K562 (cell line): ENCODE measurements around the gene SYMPK. TPM values are rescaled to one million over a fixed set of nuclear protein-coding genes. Genes with fewer than 3 reads are reported as not detected.

Experiments used
- ATF7 ChIP-seq: fragments of 450-650 bp; IDR thresholded peaks from 2 replicates; pipeline ENCODE4 v1.7.1; 2014; ENCODE audit warnings: mild to moderate bottlenecking, moderate library complexity
- CHD1 ChIP-seq: fragments of 200-600 bp; sonication (generic); IDR thresholded peaks from one replicate; pipeline ENCODE4 v1.6.1; 2012; ENCODE audit warnings: mild to moderate bottlenecking, moderate library complexity, low read length, inconsistent platforms
- DACH1 ChIP-seq: fragments of 450-650 bp; IDR thresholded peaks from 2 replicates; pipeline ENCODE4 v1.6.1; 2018; ENCODE audit not compliant: partially characterized antibody
- KAT8 ChIP-seq: fragments of 450-650 bp; IDR thresholded peaks from 2 replicates; pipeline ENCODE4 v1.6.1; 2016; ENCODE audit warnings: low read depth, mild to moderate bottlenecking
- PHF8 ChIP-seq: fragments of 200-600 bp; sonication (generic); IDR thresholded peaks from 2 replicates; pipeline ENCODE4 v1.6.1; 2012; ENCODE audit warnings: mixed run types, mild to moderate bottlenecking, inconsistent platforms, low read length, moderate library complexity, borderline replicate concordance
- SMARCB1 ChIP-seq: IDR thresholded peaks from 2 replicates; pipeline ENCODE4 v1.6.1; 2011; ENCODE audit warnings: improper control_type of control experiment, low read depth; ENCODE audit not compliant: insufficient read length
- WHSC1 ChIP-seq: IDR thresholded peaks from one replicate; pipeline ENCODE4 v1.6.1; 2012; ENCODE audit warnings: low read length, control low read depth, inconsistent platforms
- ZNF316 ChIP-seq: fragments of 450-650 bp; IDR thresholded peaks from 2 replicates; pipeline ENCODE4 v1.6.1; 2016
- polyA plus RNA-seq, 8 experiments: library from polyadenylated mRNA; depleted of rRNA in 4 of 8; stranded (reverse) in 5 of 8; unstranded in 3 of 8; fragments of >200 nt; fragmentation: Nextera tagmentation in 2 of 8; fragmentation: Illumina TruSeq in 1 of 8; extraction: Ambion mirVana in 2 of 8; extraction: Trizol in 1 of 8; gene quantifications; 2 replicates each; pipeline versions ENCODE4 v1.2.1 to v1.2.3, GENCODE V29; 2011 to 2014; ENCODE audit warnings: inconsistent platforms in 1 of 8, missing spikeins in 1 of 8
- total RNA-seq, 7 experiments: library from RNA; depleted of rRNA in 6 of 7; stranded (reverse); fragments of >200 nt in 6 of 7; fragmentation: Illumina TruSeq in 2 of 7; extraction: Trizol in 2 of 7; gene quantifications; 2 replicates each; pipeline versions ENCODE4 v1.2.1 to v1.2.3, GENCODE V29; 2011 to 2021; ENCODE audit warnings: low replicate concordance in 1 of 7
- TF ChIP-seq, protein P1 (sequence below): IDR thresholded peaks from 3 replicates; pipeline ENCODE4 v1.6.1; 2011; ENCODE audit warnings: borderline replicate concordance, mild to moderate bottlenecking, moderate library complexity; ENCODE audit not compliant: insufficient read length; ENCODE audit errors: extremely low read depth
- TF ChIP-seq, protein P2 (sequence below): sonication (generic); formaldehyde crosslinking; IDR thresholded peaks from 2 replicates; pipeline ENCODE4 v1.8.1; 2023; ENCODE audit warnings: mild to moderate bottlenecking, missing genetic modification reagents
- TF ChIP-seq, protein P3 (sequence below): fragments of 250-450 bp; sonication (Bioruptor Pico); IDR thresholded peaks from 2 replicates; pipeline ENCODE4 v1.4.0; 2020; ENCODE audit warnings: mild to moderate bottlenecking, moderate library complexity
- TF ChIP-seq, protein P4 (sequence below): fragments of 200-800 bp; sonication (Bioruptor generic); IDR thresholded peaks from 2 replicates; pipeline ENCODE4 v1.6.1; 2017; ENCODE audit warnings: missing genetic modification characterization, missing compliant biosample characterization
- TF ChIP-seq, protein P5 (sequence below), 2 experiments: IDR thresholded peaks; 2 replicates each; pipeline ENCODE4 v1.6.1; 2012; ENCODE audit warnings: improper control_type of control experiment in 2 of 2, low read depth in 2 of 2, low read length in 2 of 2, borderline replicate concordance in 1 of 2

The SYMPK gene
- total and polyA plus RNA-seq, 9 of the 15 experiments (the other 6 are each of a cell fraction or from before 2014, with no cell fraction given), result 0.73 to 95.5 (median 58.4) TPM

DNA sequence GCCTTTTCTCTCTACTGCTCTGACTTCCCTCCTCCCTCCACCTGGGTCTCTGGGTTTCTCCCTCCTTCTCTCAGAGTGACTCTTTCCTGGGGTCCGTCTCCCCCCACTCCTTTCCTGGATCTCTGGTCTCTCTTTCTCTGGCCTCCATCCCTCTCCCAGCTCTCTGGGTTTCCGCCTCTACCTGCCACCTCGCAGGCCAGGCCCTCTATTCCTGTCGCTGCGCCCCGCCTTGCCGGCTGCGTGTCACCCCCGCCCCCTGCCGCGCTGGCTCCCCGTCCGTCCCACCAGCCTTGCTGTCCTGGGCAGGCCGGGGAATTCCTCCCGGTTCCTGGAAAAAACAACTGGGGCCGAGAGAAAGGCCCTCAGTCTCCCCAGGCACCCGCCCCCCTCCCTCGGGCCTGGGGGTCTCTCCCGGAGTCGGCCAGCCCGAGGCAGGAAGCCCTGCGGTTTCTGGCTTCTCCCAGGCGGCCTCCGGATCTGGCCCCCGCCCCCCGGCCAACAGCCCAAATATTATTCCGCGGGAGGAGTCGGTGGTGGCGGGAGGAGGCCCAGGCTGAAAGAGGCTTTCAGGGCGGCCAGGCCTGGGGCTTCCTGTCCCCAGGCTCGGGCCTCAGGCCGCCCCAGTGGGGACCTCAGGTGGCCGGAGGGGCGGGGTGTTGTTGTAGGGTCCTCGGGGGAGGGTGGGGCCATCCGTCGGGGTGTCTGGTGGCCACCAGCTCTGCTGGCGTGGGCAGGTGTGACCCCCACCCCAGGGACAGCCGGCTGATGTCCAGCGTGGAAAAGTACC is 13.7 kb upstream of the SYMPK start (continued):
- peak; percentile 53; the same call in 1 of the 2 replicates for TF ChIP-seq PHF8
- no peak for TF ChIP-seq KAT8
- peak; percentile 46; the same call in 1 of the 2 replicates for TF ChIP-seq ATF7
- TF ChIP-seq, protein P1, sequence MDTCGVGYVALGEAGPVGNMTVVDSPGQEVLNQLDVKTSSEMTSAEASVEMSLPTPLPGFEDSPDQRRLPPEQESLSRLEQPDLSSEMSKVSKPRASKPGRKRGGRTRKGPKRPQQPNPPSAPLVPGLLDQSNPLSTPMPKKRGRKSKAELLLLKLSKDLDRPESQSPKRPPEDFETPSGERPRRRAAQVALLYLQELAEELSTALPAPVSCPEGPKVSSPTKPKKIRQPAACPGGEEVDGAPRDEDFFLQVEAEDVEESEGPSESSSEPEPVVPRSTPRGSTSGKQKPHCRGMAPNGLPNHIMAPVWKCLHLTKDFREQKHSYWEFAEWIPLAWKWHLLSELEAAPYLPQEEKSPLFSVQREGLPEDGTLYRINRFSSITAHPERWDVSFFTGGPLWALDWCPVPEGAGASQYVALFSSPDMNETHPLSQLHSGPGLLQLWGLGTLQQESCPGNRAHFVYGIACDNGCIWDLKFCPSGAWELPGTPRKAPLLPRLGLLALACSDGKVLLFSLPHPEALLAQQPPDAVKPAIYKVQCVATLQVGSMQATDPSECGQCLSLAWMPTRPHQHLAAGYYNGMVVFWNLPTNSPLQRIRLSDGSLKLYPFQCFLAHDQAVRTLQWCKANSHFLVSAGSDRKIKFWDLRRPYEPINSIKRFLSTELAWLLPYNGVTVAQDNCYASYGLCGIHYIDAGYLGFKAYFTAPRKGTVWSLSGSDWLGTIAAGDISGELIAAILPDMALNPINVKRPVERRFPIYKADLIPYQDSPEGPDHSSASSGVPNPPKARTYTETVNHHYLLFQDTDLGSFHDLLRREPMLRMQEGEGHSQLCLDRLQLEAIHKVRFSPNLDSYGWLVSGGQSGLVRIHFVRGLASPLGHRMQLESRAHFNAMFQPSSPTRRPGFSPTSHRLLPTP, result no peak
- TF ChIP-seq, protein P2, sequence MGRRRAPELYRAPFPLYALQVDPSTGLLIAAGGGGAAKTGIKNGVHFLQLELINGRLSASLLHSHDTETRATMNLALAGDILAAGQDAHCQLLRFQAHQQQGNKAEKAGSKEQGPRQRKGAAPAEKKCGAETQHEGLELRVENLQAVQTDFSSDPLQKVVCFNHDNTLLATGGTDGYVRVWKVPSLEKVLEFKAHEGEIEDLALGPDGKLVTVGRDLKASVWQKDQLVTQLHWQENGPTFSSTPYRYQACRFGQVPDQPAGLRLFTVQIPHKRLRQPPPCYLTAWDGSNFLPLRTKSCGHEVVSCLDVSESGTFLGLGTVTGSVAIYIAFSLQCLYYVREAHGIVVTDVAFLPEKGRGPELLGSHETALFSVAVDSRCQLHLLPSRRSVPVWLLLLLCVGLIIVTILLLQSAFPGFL (CRISPR knock-in tag), result no peak
- TF ChIP-seq, protein P3, sequence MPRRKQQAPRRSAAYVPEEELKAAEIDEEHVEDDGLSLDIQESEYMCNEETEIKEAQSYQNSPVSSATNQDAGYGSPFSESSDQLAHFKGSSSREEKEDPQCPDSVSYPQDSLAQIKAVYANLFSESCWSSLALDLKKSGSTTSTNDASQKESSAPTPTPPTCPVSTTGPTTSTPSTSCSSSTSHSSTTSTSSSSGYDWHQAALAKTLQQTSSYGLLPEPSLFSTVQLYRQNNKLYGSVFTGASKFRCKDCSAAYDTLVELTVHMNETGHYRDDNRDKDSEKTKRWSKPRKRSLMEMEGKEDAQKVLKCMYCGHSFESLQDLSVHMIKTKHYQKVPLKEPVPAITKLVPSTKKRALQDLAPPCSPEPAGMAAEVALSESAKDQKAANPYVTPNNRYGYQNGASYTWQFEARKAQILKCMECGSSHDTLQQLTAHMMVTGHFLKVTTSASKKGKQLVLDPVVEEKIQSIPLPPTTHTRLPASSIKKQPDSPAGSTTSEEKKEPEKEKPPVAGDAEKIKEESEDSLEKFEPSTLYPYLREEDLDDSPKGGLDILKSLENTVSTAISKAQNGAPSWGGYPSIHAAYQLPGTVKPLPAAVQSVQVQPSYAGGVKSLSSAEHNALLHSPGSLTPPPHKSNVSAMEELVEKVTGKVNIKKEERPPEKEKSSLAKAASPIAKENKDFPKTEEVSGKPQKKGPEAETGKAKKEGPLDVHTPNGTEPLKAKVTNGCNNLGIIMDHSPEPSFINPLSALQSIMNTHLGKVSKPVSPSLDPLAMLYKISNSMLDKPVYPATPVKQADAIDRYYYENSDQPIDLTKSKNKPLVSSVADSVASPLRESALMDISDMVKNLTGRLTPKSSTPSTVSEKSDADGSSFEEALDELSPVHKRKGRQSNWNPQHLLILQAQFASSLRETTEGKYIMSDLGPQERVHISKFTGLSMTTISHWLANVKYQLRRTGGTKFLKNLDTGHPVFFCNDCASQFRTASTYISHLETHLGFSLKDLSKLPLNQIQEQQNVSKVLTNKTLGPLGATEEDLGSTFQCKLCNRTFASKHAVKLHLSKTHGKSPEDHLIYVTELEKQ, result no peak
- TF ChIP-seq, protein P4, sequence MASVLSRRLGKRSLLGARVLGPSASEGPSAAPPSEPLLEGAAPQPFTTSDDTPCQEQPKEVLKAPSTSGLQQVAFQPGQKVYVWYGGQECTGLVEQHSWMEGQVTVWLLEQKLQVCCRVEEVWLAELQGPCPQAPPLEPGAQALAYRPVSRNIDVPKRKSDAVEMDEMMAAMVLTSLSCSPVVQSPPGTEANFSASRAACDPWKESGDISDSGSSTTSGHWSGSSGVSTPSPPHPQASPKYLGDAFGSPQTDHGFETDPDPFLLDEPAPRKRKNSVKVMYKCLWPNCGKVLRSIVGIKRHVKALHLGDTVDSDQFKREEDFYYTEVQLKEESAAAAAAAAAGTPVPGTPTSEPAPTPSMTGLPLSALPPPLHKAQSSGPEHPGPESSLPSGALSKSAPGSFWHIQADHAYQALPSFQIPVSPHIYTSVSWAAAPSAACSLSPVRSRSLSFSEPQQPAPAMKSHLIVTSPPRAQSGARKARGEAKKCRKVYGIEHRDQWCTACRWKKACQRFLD, result no peak
- no peak for TF ChIP-seq SMARCB1
- TF ChIP-seq, protein P5, sequence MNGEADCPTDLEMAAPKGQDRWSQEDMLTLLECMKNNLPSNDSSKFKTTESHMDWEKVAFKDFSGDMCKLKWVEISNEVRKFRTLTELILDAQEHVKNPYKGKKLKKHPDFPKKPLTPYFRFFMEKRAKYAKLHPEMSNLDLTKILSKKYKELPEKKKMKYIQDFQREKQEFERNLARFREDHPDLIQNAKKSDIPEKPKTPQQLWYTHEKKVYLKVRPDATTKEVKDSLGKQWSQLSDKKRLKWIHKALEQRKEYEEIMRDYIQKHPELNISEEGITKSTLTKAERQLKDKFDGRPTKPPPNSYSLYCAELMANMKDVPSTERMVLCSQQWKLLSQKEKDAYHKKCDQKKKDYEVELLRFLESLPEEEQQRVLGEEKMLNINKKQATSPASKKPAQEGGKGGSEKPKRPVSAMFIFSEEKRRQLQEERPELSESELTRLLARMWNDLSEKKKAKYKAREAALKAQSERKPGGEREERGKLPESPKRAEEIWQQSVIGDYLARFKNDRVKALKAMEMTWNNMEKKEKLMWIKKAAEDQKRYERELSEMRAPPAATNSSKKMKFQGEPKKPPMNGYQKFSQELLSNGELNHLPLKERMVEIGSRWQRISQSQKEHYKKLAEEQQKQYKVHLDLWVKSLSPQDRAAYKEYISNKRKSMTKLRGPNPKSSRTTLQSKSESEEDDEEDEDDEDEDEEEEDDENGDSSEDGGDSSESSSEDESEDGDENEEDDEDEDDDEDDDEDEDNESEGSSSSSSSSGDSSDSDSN (IDR thresholded peaks at IDR 0.05; ENCODE audit: borderline replicate concordance in 1 of 2, low read depth in 2 of 2, low read length in 2 of 2), result peak; percentile 69 to 75; a peak in 2 of 4 replicates
- no peak for TF ChIP-seq CHD1
- no peak for TF ChIP-seq DACH1
- TF ChIP-seq WHSC1, result no peak
- TF ChIP-seq ZNF316, result no peak
